Measurements from ENCODE around the gene UCP2. TPM values are rescaled to one million over a fixed set of nuclear protein-coding genes. Genes with fewer than 3 reads are reported as not detected.

UCP2 gene
- polyA plus RNA-seq, 4 donors = 26.4 to 49.8 (median 36.2) TPM

DNA sequence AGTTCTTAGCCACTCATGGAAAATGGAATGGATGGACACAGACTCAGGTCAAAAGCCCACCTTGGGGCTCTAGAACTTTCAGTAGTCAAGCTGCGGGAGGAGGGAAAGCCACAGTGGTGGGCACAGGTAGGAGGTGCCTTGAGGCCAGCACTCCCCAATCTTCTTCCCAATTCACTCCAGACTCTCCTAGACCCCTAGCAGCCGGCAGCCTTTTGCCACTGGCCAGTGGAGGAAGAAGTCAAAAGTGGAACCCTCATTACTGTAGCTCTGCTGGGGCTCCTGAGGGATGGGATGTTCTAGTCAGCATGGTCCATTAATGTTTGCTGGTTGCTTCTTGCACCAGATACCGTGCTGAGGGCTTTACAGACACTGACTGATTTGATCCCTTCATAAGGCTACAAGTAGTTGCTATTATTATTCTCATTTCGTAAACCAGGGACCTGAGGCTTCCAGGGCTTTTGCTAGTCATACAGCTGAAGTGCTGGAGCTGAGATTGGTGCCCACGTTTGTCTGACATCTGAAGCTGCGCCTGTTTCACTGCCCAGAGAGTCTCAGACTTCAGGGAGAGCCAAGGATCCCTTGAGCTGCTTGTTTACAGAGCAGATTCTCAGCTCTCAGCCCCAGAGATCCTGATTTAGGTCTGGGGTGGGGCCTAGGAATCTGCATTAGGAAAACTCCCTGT is 25.2 kb upstream of the UCP2 start:
- peaks cover 0 to 24% (median 17%) of the 10 kb centered on the region in 3 donors for H3K4me1 ChIP-seq (ENCODE audit: control insufficient read depth in 3 of 3, insufficient read depth in 2 of 3, low read depth in 1 of 3, low read length in 2 of 3)
- no peaks in the 10 kb centered on the region for H3K9me3 ChIP-seq (ENCODE audit: control insufficient read depth in 2 of 2, insufficient read depth in 1 of 2, low read depth in 1 of 2, low read length in 1 of 2)
- DNase-seq (no peak), FAIRE-seq (no peak)
- peaks cover 0 to 40% (median 0%) of the 10 kb centered on the region in 3 donors for H3K36me3 ChIP-seq (ENCODE audit: control insufficient read depth in 3 of 3, insufficient read depth in 2 of 3, low read depth in 1 of 3, low read length in 3 of 3)
- no peak overlapping the region for H3K4me3 ChIP-seq (ENCODE audit: low read depth in 1 of 3, low read length in 3 of 3)
- 82 to 90% (median 90%) methylated on average over 6 of the region's 6 CpGs for WGBS, 3 donors
- H3K27me3 ChIP-seq (ENCODE audit: control insufficient read depth in 3 of 3, insufficient read depth in 3 of 3, low read length in 3 of 3) = no peaks in the 10 kb centered on the region
- H3K27ac ChIP-seq (ENCODE audit: low read depth in 1 of 3, low read length in 2 of 3) = no peak overlapping the region

DNA sequence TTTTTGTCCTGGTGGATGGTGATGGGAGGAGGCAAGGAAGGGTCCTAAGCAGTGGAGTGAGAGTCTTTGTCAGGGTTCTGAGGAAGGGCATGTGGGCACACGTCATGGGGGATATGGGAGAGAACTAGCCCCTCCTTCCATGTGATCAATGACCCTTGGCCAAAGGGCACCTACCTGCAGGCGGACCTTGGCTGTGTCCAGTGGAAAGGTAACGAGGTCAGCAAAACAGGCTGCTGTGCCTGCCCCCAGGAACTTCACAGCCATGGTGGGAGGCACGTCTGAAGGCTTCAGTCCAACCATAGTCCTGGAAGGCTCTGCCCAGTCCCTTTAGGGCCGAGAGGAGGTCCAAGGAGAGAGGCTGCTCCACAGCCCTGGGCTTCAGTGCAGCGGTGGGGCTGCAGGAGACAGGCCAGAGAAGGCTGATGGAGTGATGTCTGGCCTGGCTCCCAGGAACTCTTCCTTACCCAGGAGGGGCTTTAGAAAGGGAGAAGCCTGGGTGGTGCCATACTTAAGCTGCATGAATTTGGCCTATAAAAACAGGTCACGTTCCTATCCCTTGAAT is 24.2 kb upstream of the UCP2 start:
- H3K27me3 ChIP-seq (ENCODE audit: control insufficient read depth in 3 of 3, insufficient read depth in 3 of 3, low read length in 3 of 3) = no peaks in the 10 kb centered on the region
- H3K36me3 ChIP-seq (ENCODE audit: control insufficient read depth in 3 of 3, insufficient read depth in 2 of 3, low read depth in 1 of 3, low read length in 3 of 3) = peaks cover 0 to 39% (median 0%) of the 10 kb centered on the region in 3 donors
- DNase-seq (no peak), FAIRE-seq (no peak)
- no peaks in the 10 kb centered on the region for H3K9me3 ChIP-seq (ENCODE audit: control insufficient read depth in 2 of 2, insufficient read depth in 1 of 2, low read depth in 1 of 2, low read length in 1 of 2)
- H3K4me3 ChIP-seq (ENCODE audit: low read depth in 1 of 3, low read length in 3 of 3) = no peak overlapping the region
- H3K27ac ChIP-seq (ENCODE audit: low read depth in 1 of 3, low read length in 2 of 3) = no peak overlapping the region
- H3K4me1 ChIP-seq (ENCODE audit: control insufficient read depth in 3 of 3, insufficient read depth in 2 of 3, low read depth in 1 of 3, low read length in 2 of 3) = peaks cover 0 to 24% (median 17%) of the 10 kb centered on the region in 3 donors
- WGBS, 3 donors = 68 to 78% (median 75%) methylated on average over 7 of the region's 7 CpGs

DNA sequence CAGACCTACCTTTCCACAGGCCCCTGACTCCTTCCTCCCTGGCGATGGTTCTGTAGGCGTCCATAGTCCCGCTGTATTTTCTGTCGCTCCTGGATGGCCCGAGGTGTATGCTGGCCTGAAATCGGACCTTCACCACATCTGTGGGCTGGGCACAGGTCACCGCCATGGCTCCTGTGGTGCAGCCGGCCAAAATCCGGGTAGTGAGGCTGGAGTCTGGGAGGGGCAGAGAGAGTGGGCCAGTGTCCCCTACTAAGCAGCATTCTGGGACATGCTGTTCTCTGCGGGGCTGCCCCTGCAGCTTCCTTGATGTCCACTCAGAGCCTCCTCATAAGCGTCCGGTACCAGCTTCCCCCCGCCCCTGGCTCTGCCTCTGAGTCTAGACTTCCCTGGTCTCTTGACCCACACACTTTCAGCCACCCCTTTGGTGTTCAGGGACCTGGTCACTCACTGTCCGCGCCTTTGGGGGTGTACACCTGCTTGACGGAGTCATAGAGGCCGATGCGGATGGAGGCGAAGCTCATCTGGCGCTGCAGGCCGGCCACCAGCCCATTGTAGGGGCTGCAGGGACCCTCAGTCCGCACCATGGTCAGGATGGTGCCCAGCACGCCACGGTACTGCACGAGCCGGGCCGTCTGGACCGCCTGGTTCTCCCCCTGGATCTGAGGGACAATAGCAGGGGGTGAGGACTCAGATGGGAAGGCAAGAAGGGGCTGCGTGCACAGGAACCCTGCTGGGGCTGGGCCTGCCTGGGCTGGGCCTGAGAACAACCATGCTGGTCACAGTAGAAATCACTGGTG is 23.3 kb upstream of the UCP2 start:
- peak overlapping the region in 2 of 3 donors; percentile 4 to 15 for H3K27ac ChIP-seq (ENCODE audit: low read depth in 1 of 3, low read length in 2 of 3)
- FAIRE-seq (no peak), DNase-seq (no peak)
- H3K4me3 ChIP-seq (ENCODE audit: low read depth in 1 of 3, low read length in 3 of 3) = no peak overlapping the region
- peaks cover 0 to 24% (median 17%) of the 10 kb centered on the region in 3 donors for H3K4me1 ChIP-seq (ENCODE audit: control insufficient read depth in 3 of 3, insufficient read depth in 2 of 3, low read depth in 1 of 3, low read length in 2 of 3)
- 93 to 96% (median 96%) methylated on average over 29 of the region's 29 CpGs for WGBS, 3 donors
- H3K36me3 ChIP-seq (ENCODE audit: control insufficient read depth in 3 of 3, insufficient read depth in 2 of 3, low read depth in 1 of 3, low read length in 3 of 3) = peaks cover 0 to 35% (median 0%) of the 10 kb centered on the region in 3 donors
- H3K27me3 ChIP-seq (ENCODE audit: control insufficient read depth in 3 of 3, insufficient read depth in 3 of 3, low read length in 3 of 3) = no peaks in the 10 kb centered on the region
- no peaks in the 10 kb centered on the region for H3K9me3 ChIP-seq (ENCODE audit: control insufficient read depth in 2 of 2, insufficient read depth in 1 of 2, low read depth in 1 of 2, low read length in 1 of 2)

DNA sequence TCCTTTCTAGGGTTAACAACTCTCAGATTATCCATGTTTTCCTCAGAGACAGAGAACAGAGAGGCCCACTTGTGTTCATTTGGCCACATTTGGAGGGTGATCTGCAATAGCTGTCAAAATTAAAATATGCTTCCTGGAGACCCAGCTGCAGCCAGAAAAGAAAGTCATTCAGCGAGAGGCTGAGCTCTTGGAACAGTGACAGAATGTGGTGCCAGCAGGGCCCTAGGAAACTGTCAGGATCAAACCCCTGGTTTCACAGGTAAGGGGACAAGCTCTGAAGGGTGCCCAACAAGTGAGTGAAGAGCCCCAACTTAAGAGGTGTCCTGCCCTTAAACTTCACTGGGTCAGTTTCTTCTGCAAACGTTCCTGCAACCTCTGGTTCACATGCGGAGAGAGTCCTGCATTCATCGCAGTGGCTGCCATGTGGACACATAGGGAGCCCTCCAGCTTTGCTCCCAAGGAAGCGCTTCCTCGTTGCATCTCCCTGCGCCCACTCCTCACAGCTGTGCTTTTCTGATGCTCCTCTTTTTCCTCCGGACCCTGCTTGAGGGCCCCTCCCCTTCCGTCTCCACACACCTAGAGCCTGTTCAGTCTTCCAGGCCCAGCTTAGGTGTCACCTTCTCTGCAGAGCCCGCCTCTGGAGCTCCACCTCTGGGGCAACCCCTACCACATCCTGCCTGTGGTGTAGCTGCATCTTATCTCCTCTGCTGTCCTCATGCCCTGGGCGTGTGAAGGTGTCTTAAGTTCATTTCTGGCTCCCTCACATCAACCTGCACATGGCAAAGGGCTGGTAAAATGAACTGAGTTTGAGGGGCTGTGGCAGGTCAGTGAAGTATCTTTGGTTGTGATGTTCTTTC is 22.3 kb upstream of the UCP2 start:
- Histone ChIP-seq H3K27ac (ENCODE audit: low read depth in 1 of 3, low read length in 2 of 3) (peak overlapping the region in 2 of 3 donors; percentile 15 to 34), H3K36me3 (ENCODE audit: control insufficient read depth in 3 of 3, insufficient read depth in 2 of 3, low read depth in 1 of 3, low read length in 3 of 3) (peaks cover 0 to 34% (median 0%) of the 10 kb centered on the region in 3 donors), H3K4me3 (ENCODE audit: low read depth in 1 of 3, low read length in 3 of 3) (no peak overlapping the region), H3K4me1 (ENCODE audit: control insufficient read depth in 3 of 3, insufficient read depth in 2 of 3, low read depth in 1 of 3, low read length in 2 of 3) (peaks cover 0 to 21% (median 17%) of the 10 kb centered on the region in 3 donors), H3K9me3 (ENCODE audit: control insufficient read depth in 2 of 2, insufficient read depth in 1 of 2, low read depth in 1 of 2, low read length in 1 of 2) (no peaks in the 10 kb centered on the region), H3K27me3 (ENCODE audit: control insufficient read depth in 3 of 3, insufficient read depth in 3 of 3, low read length in 3 of 3) (no peaks in the 10 kb centered on the region)
- FAIRE-seq (no peak), DNase-seq (peak; percentile 79 to 86)
- 39 to 45% (median 44%) methylated on average over 11 of the region's 11 CpGs for WGBS, 3 donors

DNA sequence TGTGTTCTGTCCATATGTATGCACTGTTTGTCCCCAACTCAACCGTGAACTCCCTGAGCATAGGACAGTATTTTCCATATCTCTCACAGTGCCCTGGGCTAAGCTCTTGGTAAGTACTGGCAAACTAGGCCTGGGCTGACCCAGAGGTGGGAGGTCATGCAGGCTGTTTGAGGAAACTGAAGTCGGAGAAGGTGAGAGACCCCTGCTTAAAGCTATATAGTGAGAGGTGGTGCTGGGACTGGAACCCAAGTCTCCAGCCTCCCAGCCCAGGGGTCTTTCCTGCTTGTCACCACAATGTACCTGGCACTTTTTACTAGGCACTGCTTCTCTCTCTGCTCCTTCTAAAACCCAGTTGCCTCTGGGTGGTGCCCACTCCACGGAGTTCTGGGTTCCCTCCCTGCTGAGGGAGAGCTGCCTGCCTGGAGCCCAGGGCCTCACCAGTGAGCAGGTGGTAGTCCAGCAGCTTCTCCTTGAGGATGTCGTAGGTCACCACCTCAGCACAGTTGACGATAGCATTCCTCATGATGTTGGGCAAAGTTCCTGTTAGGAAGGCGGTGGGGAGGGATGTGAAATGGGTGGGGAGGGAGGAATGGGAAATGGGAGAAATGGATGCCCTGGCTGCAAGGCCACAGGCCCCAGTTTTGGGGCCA is 21.5 kb upstream of the UCP2 start:
- H3K9me3 ChIP-seq (ENCODE audit: control insufficient read depth in 2 of 2, insufficient read depth in 1 of 2, low read depth in 1 of 2, low read length in 1 of 2) = no peaks in the 10 kb centered on the region
- FAIRE-seq (no peak), DNase-seq (no peak)
- WGBS, 3 donors = 72 to 76% (median 73%) methylated on average over 6 of the region's 6 CpGs
- H3K4me1 ChIP-seq (ENCODE audit: control insufficient read depth in 3 of 3, insufficient read depth in 2 of 3, low read depth in 1 of 3, low read length in 2 of 3) = peaks cover 0 to 20% (median 17%) of the 10 kb centered on the region in 3 donors
- no peaks in the 10 kb centered on the region for H3K27me3 ChIP-seq (ENCODE audit: control insufficient read depth in 3 of 3, insufficient read depth in 3 of 3, low read length in 3 of 3)
- H3K27ac ChIP-seq (ENCODE audit: low read depth in 1 of 3, low read length in 2 of 3) = no peak overlapping the region
- H3K36me3 ChIP-seq (ENCODE audit: control insufficient read depth in 3 of 3, insufficient read depth in 2 of 3, low read depth in 1 of 3, low read length in 3 of 3) = peaks cover 0 to 36% (median 3%) of the 10 kb centered on the region in 3 donors
- no peak overlapping the region for H3K4me3 ChIP-seq (ENCODE audit: low read depth in 1 of 3, low read length in 3 of 3)

DNA sequence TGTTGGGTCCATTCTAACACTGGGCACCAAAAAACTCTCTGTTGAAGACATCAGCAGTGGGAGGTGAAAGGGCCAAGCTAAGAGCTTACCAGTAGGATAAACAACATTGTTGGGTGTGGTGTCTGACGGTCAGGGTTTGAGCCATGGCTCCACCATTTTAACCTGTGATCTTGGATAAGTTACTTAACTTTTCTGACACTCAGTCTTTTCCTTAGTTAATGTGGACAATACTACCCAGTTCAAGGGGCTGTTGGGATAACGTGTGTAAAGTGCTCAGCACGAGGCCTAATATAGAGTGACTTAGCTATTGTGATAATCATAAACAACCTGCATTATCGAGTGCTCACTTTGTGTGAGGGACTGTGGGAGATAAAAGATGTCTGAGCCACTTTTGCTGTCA is 20.2 kb upstream of the UCP2 start:
- Histone ChIP-seq H3K4me3 (ENCODE audit: low read depth in 1 of 3, low read length in 3 of 3) (no peak overlapping the region), H3K9me3 (ENCODE audit: control insufficient read depth in 2 of 2, insufficient read depth in 1 of 2, low read depth in 1 of 2, low read length in 1 of 2) (no peaks in the 10 kb centered on the region), H3K27me3 (ENCODE audit: control insufficient read depth in 3 of 3, insufficient read depth in 3 of 3, low read length in 3 of 3) (no peaks in the 10 kb centered on the region), H3K27ac (ENCODE audit: low read depth in 1 of 3, low read length in 2 of 3) (no peak overlapping the region), H3K36me3 (ENCODE audit: control insufficient read depth in 3 of 3, insufficient read depth in 2 of 3, low read depth in 1 of 3, low read length in 3 of 3) (peaks cover 0 to 34% (median 3%) of the 10 kb centered on the region in 3 donors), H3K4me1 (ENCODE audit: control insufficient read depth in 3 of 3, insufficient read depth in 2 of 3, low read depth in 1 of 3, low read length in 2 of 3) (peaks cover 0 to 17% (median 17%) of the 10 kb centered on the region in 3 donors)
- FAIRE-seq = no peak
- 94 to 97% (median 96%) methylated on average over 4 of the region's 4 CpGs for WGBS, 3 donors
- DNase-seq = no peak

DNA sequence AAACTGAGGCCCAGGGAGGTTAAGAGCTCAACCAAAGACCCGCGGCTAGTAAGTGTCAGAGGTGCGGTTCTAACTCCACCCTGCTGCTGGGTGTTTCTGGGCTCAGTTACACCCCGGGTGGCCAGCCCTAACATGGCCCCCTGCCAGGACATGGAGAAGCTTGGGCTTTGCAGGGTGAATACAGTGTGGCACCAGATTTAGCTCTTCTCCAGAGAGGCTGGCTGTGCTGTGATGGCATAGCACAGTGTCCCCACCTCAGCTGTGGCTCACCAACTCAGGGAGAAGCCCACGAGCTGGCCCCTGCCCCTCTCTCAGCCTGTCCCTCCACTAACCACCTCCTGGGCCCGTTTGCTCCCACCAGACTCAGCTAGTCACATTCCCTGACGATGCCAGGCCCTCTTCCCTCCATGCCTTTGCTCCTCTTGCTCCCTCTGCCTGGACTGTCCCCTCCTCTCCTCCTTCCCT is 19.2 kb upstream of the UCP2 start:
- Histone ChIP-seq H3K27me3 (ENCODE audit: control insufficient read depth in 3 of 3, insufficient read depth in 3 of 3, low read length in 3 of 3) (no peaks in the 10 kb centered on the region), H3K4me1 (ENCODE audit: control insufficient read depth in 3 of 3, insufficient read depth in 2 of 3, low read depth in 1 of 3, low read length in 2 of 3) (peaks cover 0 to 17% (median 17%) of the 10 kb centered on the region in 3 donors), H3K36me3 (ENCODE audit: control insufficient read depth in 3 of 3, insufficient read depth in 2 of 3, low read depth in 1 of 3, low read length in 3 of 3) (peaks cover 0 to 32% (median 3%) of the 10 kb centered on the region in 3 donors), H3K4me3 (ENCODE audit: low read depth in 1 of 3, low read length in 3 of 3) (no peak overlapping the region), H3K9me3 (ENCODE audit: control insufficient read depth in 2 of 2, insufficient read depth in 1 of 2, low read depth in 1 of 2, low read length in 1 of 2) (no peaks in the 10 kb centered on the region), H3K27ac (ENCODE audit: low read depth in 1 of 3, low read length in 2 of 3) (no peak overlapping the region)
- FAIRE-seq = no peak
- 79 to 82% (median 80%) methylated on average over 7 of the region's 7 CpGs for WGBS, 3 donors
- DNase-seq = no peak

Measured in small intestine (tissue), 7 donors.